ENCODE results near the gene SPTBN1.

SPTBN1 gene

DNA sequence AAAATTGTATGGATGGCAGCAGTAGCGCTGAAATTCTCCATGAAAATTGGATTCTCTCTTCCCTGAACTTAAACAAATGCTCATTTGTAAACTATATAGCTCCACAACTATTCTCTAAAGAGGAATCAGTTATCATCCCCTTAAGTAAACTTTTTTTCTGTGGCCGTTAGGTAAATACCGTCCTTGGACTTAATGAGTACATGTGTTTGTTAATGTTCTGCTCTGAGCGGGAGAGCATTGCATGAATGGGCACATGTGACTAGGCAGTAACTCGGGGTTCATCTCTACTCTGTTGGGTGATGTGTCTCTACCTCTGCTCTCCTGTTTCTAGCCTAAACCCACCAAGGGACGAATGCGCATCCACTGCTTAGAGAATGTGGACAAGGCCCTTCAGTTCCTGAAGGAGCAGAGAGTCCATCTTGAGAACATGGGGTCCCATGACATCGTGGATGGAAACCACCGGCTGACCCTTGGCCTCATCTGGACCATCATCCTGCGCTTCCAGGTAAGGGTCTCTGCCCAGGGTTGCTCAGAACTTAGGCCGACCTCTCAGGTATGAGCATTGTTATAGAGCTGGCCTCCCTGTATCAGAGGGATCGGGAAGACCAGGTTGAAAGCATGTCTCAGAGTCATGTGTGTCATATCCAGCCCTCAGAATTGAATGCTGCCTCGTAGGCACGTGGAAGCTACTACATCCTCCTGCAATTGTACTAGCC lies 155.9 kb downstream of the SPTBN1 start:
- H3K9me3 ChIP-seq (ENCODE audit: insufficient read depth, low read depth, low read length): no peaks in the 10 kb centered on the region
- H3K79me2 ChIP-seq (ENCODE audit: insufficient read depth, low read length): peaks cover 88% of the 10 kb centered on the region
- peaks cover 57% of the 10 kb centered on the region for H3K36me3 ChIP-seq (ENCODE audit: insufficient read depth, low read length)
- H3K4me2 ChIP-seq (ENCODE audit: low read depth, low read length, poor library complexity, severe bottlenecking): no peak overlapping the region
- H3K4me1 ChIP-seq (ENCODE audit: insufficient read depth, low read length, poor library complexity, severe bottlenecking): no peaks in the 10 kb centered on the region
- H3K9me2 ChIP-seq (replicated peaks; ENCODE audit: low read depth, low read length): no peaks in the 10 kb centered on the region
- no peak overlapping the region for H3K9ac ChIP-seq (ENCODE audit: low read depth, low read length, poor library complexity, severe bottlenecking)
- H3K4me3 ChIP-seq (ENCODE audit: low read length, poor library complexity, severe bottlenecking): no peak overlapping the region
- H3F3A ChIP-seq (ENCODE audit: low read depth): no peaks in the 10 kb centered on the region
- TF ChIP-seq CTCF (conservative IDR thresholded peaks at IDR 0.05; ENCODE audit: low read length): peak; percentile 14; the same call in 1 of the 2 replicates
- TF ChIP-seq EZH2phosphoT487 (IDR thresholded peaks at IDR 0.05; ENCODE audit: borderline replicate concordance): no peak
- no peaks in the 10 kb centered on the region for H3K27me3 ChIP-seq (ENCODE audit: insufficient read depth, low read length, poor library complexity, severe bottlenecking)
- peaks cover 75% of the 10 kb centered on the region for H4K20me1 ChIP-seq (ENCODE audit: insufficient read depth, low read length, poor library complexity, severe bottlenecking)
- no peak overlapping the region for H2AFZ ChIP-seq (ENCODE audit: low read length)

DNA sequence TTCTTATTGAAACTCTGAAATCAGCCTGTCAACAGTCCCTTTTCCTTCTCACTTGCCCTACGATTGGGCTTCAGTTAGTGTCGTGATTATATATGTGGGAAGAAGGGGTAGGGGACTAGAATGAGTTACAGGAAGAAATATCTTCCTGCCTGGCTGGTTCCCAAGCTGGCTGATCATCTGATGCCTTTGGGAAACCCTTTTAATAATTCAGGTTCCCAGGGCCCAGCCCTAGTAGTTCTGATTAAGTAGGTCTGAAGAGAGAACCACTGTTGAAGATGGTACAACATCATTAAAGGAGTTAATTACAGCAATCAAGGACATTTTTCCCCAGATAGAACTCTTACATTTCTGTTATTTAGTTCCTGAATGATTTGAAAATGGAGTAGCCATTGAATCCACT lies 157.3 kb downstream of the SPTBN1 start:
- Histone ChIP-seq H3F3A (ENCODE audit: low read depth) (no peaks in the 10 kb centered on the region), H3K9me3 (ENCODE audit: insufficient read depth, low read depth, low read length) (no peaks in the 10 kb centered on the region), H2AFZ (ENCODE audit: low read length) (no peak overlapping the region), H3K4me3 (ENCODE audit: low read length, poor library complexity, severe bottlenecking) (no peak overlapping the region), H3K4me1 (ENCODE audit: insufficient read depth, low read length, poor library complexity, severe bottlenecking) (peaks cover 4% of the 10 kb centered on the region), H3K36me3 (ENCODE audit: insufficient read depth, low read length) (peaks cover 71% of the 10 kb centered on the region), H3K4me2 (ENCODE audit: low read depth, low read length, poor library complexity, severe bottlenecking) (no peak overlapping the region), H3K27me3 (ENCODE audit: insufficient read depth, low read length, poor library complexity, severe bottlenecking) (no peaks in the 10 kb centered on the region), H3K9me2 (replicated peaks; ENCODE audit: low read depth, low read length) (no peaks in the 10 kb centered on the region), H3K79me2 (ENCODE audit: insufficient read depth, low read length) (peaks cover 87% of the 10 kb centered on the region), H3K9ac (ENCODE audit: low read depth, low read length, poor library complexity, severe bottlenecking) (no peak overlapping the region), H4K20me1 (ENCODE audit: insufficient read depth, low read length, poor library complexity, severe bottlenecking) (peaks cover 75% of the 10 kb centered on the region)
- no peak for TF ChIP-seq CTCF (conservative IDR thresholded peaks at IDR 0.05; ENCODE audit: low read length)
- TF ChIP-seq EZH2phosphoT487 (IDR thresholded peaks at IDR 0.05; ENCODE audit: borderline replicate concordance): no peak

- H3K9me3 ChIP-seq (ENCODE audit: insufficient read depth, low read depth, low read length): no peaks in the 10 kb centered on the region
- H3K4me1 ChIP-seq (ENCODE audit: insufficient read depth, low read length, poor library complexity, severe bottlenecking): peaks cover 9% of the 10 kb centered on the region
- H3K79me2 ChIP-seq (ENCODE audit: insufficient read depth, low read length): peaks cover 87% of the 10 kb centered on the region
- no peaks in the 10 kb centered on the region for H3K9me2 ChIP-seq (replicated peaks; ENCODE audit: low read depth, low read length)
- H4K20me1 ChIP-seq (ENCODE audit: insufficient read depth, low read length, poor library complexity, severe bottlenecking): peaks cover 75% of the 10 kb centered on the region
- H3K36me3 ChIP-seq (ENCODE audit: insufficient read depth, low read length): peaks cover 75% of the 10 kb centered on the region
- no peak overlapping the region for H3K4me3 ChIP-seq (ENCODE audit: low read length, poor library complexity, severe bottlenecking)
- H3K27me3 ChIP-seq (ENCODE audit: insufficient read depth, low read length, poor library complexity, severe bottlenecking): no peaks in the 10 kb centered on the region
- H3K4me2 ChIP-seq (ENCODE audit: low read depth, low read length, poor library complexity, severe bottlenecking): no peak overlapping the region
- no peaks in the 10 kb centered on the region for H3F3A ChIP-seq (ENCODE audit: low read depth)
- H2AFZ ChIP-seq (ENCODE audit: low read length): no peak overlapping the region
- H3K9ac ChIP-seq (ENCODE audit: low read depth, low read length, poor library complexity, severe bottlenecking): no peak overlapping the region
- TF ChIP-seq CTCF (conservative IDR thresholded peaks at IDR 0.05; ENCODE audit: low read length) (no peak), EZH2phosphoT487 (IDR thresholded peaks at IDR 0.05; ENCODE audit: borderline replicate concordance) (no peak)
Observed at GRCh38 chr2:54613794-54614257, 157.7 kb downstream of the SPTBN1 start.
